Stimulated activated naive CD8-positive, alpha-beta T cell treated with anti-CD3 and anti-CD28 coated beads, Interleukin-15, Interleukin-2, amounts not matched to agents 100 ng/mL and 50 ng/mL, for 24 hours (primary cell): ENCODE data around the gene VAMP8.
A peak's percentile ranks its signal among the peaks of the same experiment; 100 is the strongest.
"Not testable (repeated sequence)": the region's sequence is repeated elsewhere in the genome, so short reads cannot be mapped to it uniquely, and the experiment has no call there.

Source experiments
- H3K27ac Mint-ChIP-seq: one replicate; pipeline ENCODE4 v1.8.0; 2021; ENCODE audit warnings: mild to moderate bottlenecking, mixed read lengths
- H3K27me3 Mint-ChIP-seq: one replicate; pipeline ENCODE4 v1.8.0; 2021; ENCODE audit warnings: mixed read lengths
- H3K36me3 Mint-ChIP-seq: one replicate; pipeline ENCODE4 v1.8.0; 2021; ENCODE audit warnings: low read depth, mixed read lengths
- H3K4me1 Mint-ChIP-seq: one replicate; pipeline ENCODE4 v1.8.0; 2021; ENCODE audit warnings: low read depth, mixed read lengths
- H3K4me3 Mint-ChIP-seq: one replicate; pipeline ENCODE4 v1.8.0; 2021; ENCODE audit warnings: mild to moderate bottlenecking, mixed read lengths
- H3K9me3 Mint-ChIP-seq: one replicate; pipeline ENCODE4 v1.8.0; 2021; ENCODE audit warnings: mixed read lengths

The VAMP8 gene

GRCh38 chr2:85607268-85608215 is 30.2 kb downstream of the VAMP8 start:
- Mint-ChIP-seq H3K27me3 (no peaks in the 10 kb centered on the region), H3K4me3 (no peak overlapping the region), H3K36me3 (peaks cover 21% of the 10 kb centered on the region), H3K4me1 (peaks cover 38% of the 10 kb centered on the region), H3K9me3 (no peaks in the 10 kb centered on the region), H3K27ac (peak overlapping the region; percentile 20)

GRCh38 chr2:85611217-85611704 is 33.9 kb downstream of the VAMP8 start:
- Mint-ChIP-seq H3K36me3 (peaks cover 21% of the 10 kb centered on the region), H3K4me3 (peak overlapping the region; percentile 98), H3K27ac (peak overlapping the region; percentile 95), H3K9me3 (no peaks in the 10 kb centered on the region), H3K4me1 (peaks cover 26% of the 10 kb centered on the region), H3K27me3 (no peaks in the 10 kb centered on the region)

- Mint-ChIP-seq H3K9me3 (no peaks in the 10 kb centered on the region), H3K4me3 (peak within 1 kb of the TSS; percentile 98), H3K36me3 (peaks cover 21% of the 10 kb centered on the region), H3K27ac (peak within 1 kb of the TSS; percentile 95), H3K27me3 (no peaks in the 10 kb centered on the region), H3K4me1 (peaks cover 26% of the 10 kb centered on the region)
These were observed 34.6 kb downstream of the VAMP8 start, which contains the start of gene C2orf68 for GRCh38 chr2:85611705-85612587. C2orf68 (minus strand) TSS chr2:85612066; CDS start chr2:85611984, 82 bp downstream.

- Mint-ChIP-seq H3K36me3 (peaks cover 22% of the 10 kb centered on the region), H3K4me3 (peak overlapping the region; percentile 22), H3K27ac (peak overlapping the region; percentile 41), H3K9me3 (no peaks in the 10 kb centered on the region), H3K4me1 (peaks cover 36% of the 10 kb centered on the region), H3K27me3 (no peaks in the 10 kb centered on the region)
These were observed 36.5 kb downstream of the VAMP8 start for GRCh38 chr2:85613717-85614515.

- not testable (repeated sequence) for H3K27ac Mint-ChIP-seq, H3K4me3 Mint-ChIP-seq, H3K9me3 Mint-ChIP-seq, H3K27me3 Mint-ChIP-seq
- Mint-ChIP-seq H3K4me1 (peaks cover 38% of the 10 kb centered on the region), H3K36me3 (peaks cover 22% of the 10 kb centered on the region)
These were observed 37.4 kb downstream of the VAMP8 start for GRCh38 chr2:85614757-85615156.

- peaks cover 34% of the 10 kb centered on the region for H3K4me1 Mint-ChIP-seq
- H3K27me3 Mint-ChIP-seq: no peaks in the 10 kb centered on the region
- H3K9me3 Mint-ChIP-seq: no peaks in the 10 kb centered on the region
- peaks cover 19% of the 10 kb centered on the region for H3K36me3 Mint-ChIP-seq
- H3K4me3 Mint-ChIP-seq: no peak overlapping the region
- H3K27ac Mint-ChIP-seq: no peak overlapping the region
These were observed 38.0 kb downstream of the VAMP8 start for GRCh38 chr2:85615413-85615728.

- H3K9me3 Mint-ChIP-seq, H3K27me3 Mint-ChIP-seq: not testable (repeated sequence)
- Mint-ChIP-seq H3K36me3 (peaks cover 28% of the 10 kb centered on the region), H3K27ac (peak overlapping the region; percentile 94), H3K4me1 (peaks cover 25% of the 10 kb centered on the region), H3K4me3 (peak overlapping the region; percentile 92)
These were observed 40.3 kb downstream of the VAMP8 start for GRCh38 chr2:85617723-85618122.

- H3K9me3 Mint-ChIP-seq: no peaks in the 10 kb centered on the region
- H3K4me3 Mint-ChIP-seq: no peak overlapping the region
- peaks cover 20% of the 10 kb centered on the region for H3K4me1 Mint-ChIP-seq
- no peak overlapping the region for H3K27ac Mint-ChIP-seq
- H3K27me3 Mint-ChIP-seq: no peaks in the 10 kb centered on the region
- peaks cover 46% of the 10 kb centered on the region for H3K36me3 Mint-ChIP-seq
These were observed 42.2 kb downstream of the VAMP8 start for GRCh38 chr2:85619617-85620016.

GRCh38 chr2:85621338-85621737 is 44.0 kb downstream of the VAMP8 start:
- no peak overlapping the region for H3K27ac Mint-ChIP-seq
- H3K4me1 Mint-ChIP-seq: peaks cover 20% of the 10 kb centered on the region
- no peaks in the 10 kb centered on the region for H3K9me3 Mint-ChIP-seq
- no peak overlapping the region for H3K4me3 Mint-ChIP-seq
- no peaks in the 10 kb centered on the region for H3K27me3 Mint-ChIP-seq
- H3K36me3 Mint-ChIP-seq: peaks cover 62% of the 10 kb centered on the region

GRCh38 chr2:85623991-85624390 is 46.6 kb downstream of the VAMP8 start:
- peaks cover 62% of the 10 kb centered on the region for H3K36me3 Mint-ChIP-seq
- no peaks in the 10 kb centered on the region for H3K9me3 Mint-ChIP-seq
- no peaks in the 10 kb centered on the region for H3K27me3 Mint-ChIP-seq
- no peak overlapping the region for H3K27ac Mint-ChIP-seq
- no peak overlapping the region for H3K4me3 Mint-ChIP-seq
- peaks cover 16% of the 10 kb centered on the region for H3K4me1 Mint-ChIP-seq

GRCh38 chr2:85628658-85629057 is 51.3 kb downstream of the VAMP8 start:
- Mint-ChIP-seq H3K4me3 (no peak overlapping the region), H3K27ac (peak overlapping the region; percentile 52), H3K36me3 (peaks cover 76% of the 10 kb centered on the region), H3K27me3 (no peaks in the 10 kb centered on the region), H3K9me3 (no peaks in the 10 kb centered on the region), H3K4me1 (peaks cover 15% of the 10 kb centered on the region)

- Mint-ChIP-seq H3K4me1 (peaks cover 15% of the 10 kb centered on the region), H3K4me3 (no peak overlapping the region), H3K9me3 (no peaks in the 10 kb centered on the region), H3K27me3 (no peaks in the 10 kb centered on the region), H3K27ac (no peak overlapping the region), H3K36me3 (peaks cover 69% of the 10 kb centered on the region)
These were observed 53.9 kb downstream of the VAMP8 start for GRCh38 chr2:85631316-85631715.
